Subcutaneous adipose tissue (tissue), 4 donors: ENCODE results near the gene IDI2. TPM values are rescaled to one million over a fixed set of nuclear protein-coding genes. Genes with fewer than 3 reads are reported as not detected.

ENCODE experiments used
- total RNA-seq, 4 donors: library from RNA; depleted of rRNA; stranded (reverse); fragments of >200 nt; gene quantifications; one replicate each; pipeline ENCODE4 v1.1.0, GENCODE V29; 2016

The IDI2 gene
- total RNA-seq, 4 donors from 2014 or later: not detected

Other genes starting within 250 kb of the IDI2 start
- gene LARP4B, start 94.2 kb downstream of the IDI2 start, total RNA-seq: 10 to 100 TPM; 51.2 to 60.8 (median 56.5) TPM
- gene GTPBP4, start 37.4 kb downstream of the IDI2 start, total RNA-seq: 10 to 100 TPM; 26.3 to 31.9 (median 29.6) TPM
- 10 to 100 TPM; 42.7 to 74.5 (median 55.2) TPM for gene IDI1, start 23.3 kb upstream of the IDI2 start, total RNA-seq
- gene WDR37, start 30.5 kb upstream of the IDI2 start, total RNA-seq: 10 to 100 TPM; 11.4 to 16.0 (median 15.0) TPM